ACC112 (cell line): Measurements from ENCODE around the gene DMBT1.

Experiments used
- H2AFZ ChIP-seq: fragments of 200-600 bp; sonication (generic); one replicate; pipeline ENCODE4 v1.6.0; 2017; ENCODE audit warnings: antibody characterized with exemption, low read length; ENCODE audit not compliant: unreplicated experiment
- H3K27ac ChIP-seq: fragments of 200-600 bp; sonication (generic); 2 replicates; pipeline ENCODE4 v1.5.1; 2014; ENCODE audit warnings: low read depth, mild to moderate bottlenecking, antibody characterized with exemption, low read length, moderate library complexity
- H3K27me3 ChIP-seq: fragments of 200-600 bp; sonication (generic); 2 replicates; pipeline ENCODE4 v1.6.1; 2014; ENCODE audit warnings: mild to moderate bottlenecking, antibody characterized with exemption, low read length, moderate library complexity, mixed read lengths; ENCODE audit not compliant: insufficient read depth
- H3K36me3 ChIP-seq: fragments of 200-600 bp; sonication (generic); 2 replicates; pipeline ENCODE4 v1.6.1; 2016; ENCODE audit warnings: mild to moderate bottlenecking, antibody characterized with exemption, low read length, moderate library complexity, mixed read lengths; ENCODE audit not compliant: insufficient read depth
- H3K4me1 ChIP-seq: fragments of 200-600 bp; sonication (generic); one replicate; pipeline ENCODE4 v1.6.1; 2016; ENCODE audit warnings: low read length, mixed read lengths; ENCODE audit not compliant: insufficient read depth, unreplicated experiment, control insufficient read depth
- H3K4me3 ChIP-seq: fragments of 200-600 bp; sonication (generic); 2 replicates; pipeline ENCODE4 v1.5.1; 2014; ENCODE audit warnings: mild to moderate bottlenecking, low read depth, low read length
- H3K79me2 ChIP-seq: fragments of 200-600 bp; sonication (generic); one replicate; pipeline ENCODE4 v1.6.0; 2016; ENCODE audit warnings: low read length; ENCODE audit not compliant: control insufficient read depth, unreplicated experiment, insufficient read depth

The DMBT1 gene

DNA sequence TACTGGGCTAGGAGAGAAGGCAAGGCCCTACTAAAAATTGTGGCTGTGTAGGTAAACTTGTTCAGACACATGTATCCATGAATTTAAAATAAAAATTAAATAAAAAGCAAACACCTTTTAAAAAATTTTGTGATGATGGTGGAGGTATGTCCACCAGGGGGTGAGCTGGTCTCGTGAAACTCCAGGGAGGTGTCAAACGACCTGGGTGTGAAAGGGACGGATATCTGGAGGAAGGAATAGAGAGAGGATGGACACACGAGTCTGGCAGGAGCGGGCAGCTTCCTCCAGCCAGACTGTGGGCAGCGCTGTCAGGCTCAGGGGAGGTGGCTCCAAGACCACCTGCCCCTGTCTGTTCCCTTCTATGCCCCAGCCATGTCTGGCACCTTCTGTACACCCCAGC lies 34.8 kb upstream of the DMBT1 start:
- Histone ChIP-seq H3K27me3 (peaks cover 22% of the 10 kb centered on the region; the same call in 1 of the 2 replicates), H3K36me3 (no peaks in the 10 kb centered on the region), H3K4me1 (no peaks in the 10 kb centered on the region), H2AFZ (no peak overlapping the region), H3K4me3 (no peak overlapping the region), H3K27ac (no peak overlapping the region), H3K79me2 (no peaks in the 10 kb centered on the region)

GRCh38 chr10:122526892-122527291 lies 33.7 kb upstream of the DMBT1 start:
- Histone ChIP-seq H3K27me3 (peaks cover 33% of the 10 kb centered on the region), H3K4me1 (no peaks in the 10 kb centered on the region), H2AFZ (no peak overlapping the region), H3K27ac (no peak overlapping the region), H3K4me3 (no peak overlapping the region), H3K36me3 (no peaks in the 10 kb centered on the region), H3K79me2 (no peaks in the 10 kb centered on the region)

DNA sequence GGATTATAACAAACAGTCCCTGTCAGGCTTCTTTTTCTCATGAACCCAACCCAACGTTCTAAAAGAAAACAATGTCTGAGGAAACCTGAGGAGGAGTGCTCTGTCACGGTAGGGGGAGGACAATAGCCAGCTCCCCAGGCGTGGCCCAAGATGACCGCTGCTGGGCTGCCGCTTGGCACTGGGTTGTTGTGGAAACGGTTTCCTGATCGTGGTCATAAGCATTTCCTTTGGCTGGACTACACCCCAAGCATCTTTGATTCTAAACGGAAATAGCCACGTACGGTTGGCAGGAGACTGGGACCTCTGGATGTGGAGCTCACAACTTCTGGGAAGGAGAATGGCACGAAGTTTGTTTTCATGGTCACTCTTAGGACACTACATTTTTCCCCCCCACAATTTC lies 30.4 kb upstream of the DMBT1 start:
- no peaks in the 10 kb centered on the region for H3K4me1 ChIP-seq
- no peak overlapping the region for H2AFZ ChIP-seq
- no peaks in the 10 kb centered on the region for H3K36me3 ChIP-seq
- H3K4me3 ChIP-seq: no peak overlapping the region
- no peaks in the 10 kb centered on the region for H3K79me2 ChIP-seq
- H3K27me3 ChIP-seq: peaks cover 39% of the 10 kb centered on the region
- H3K27ac ChIP-seq: no peak overlapping the region

- Histone ChIP-seq H2AFZ (no peak overlapping the region), H3K4me3 (no peak overlapping the region), H3K79me2 (no peaks in the 10 kb centered on the region), H3K27ac (no peak overlapping the region), H3K36me3 (no peaks in the 10 kb centered on the region), H3K27me3 (peaks cover 45% of the 10 kb centered on the region), H3K4me1 (no peaks in the 10 kb centered on the region)
Measured at GRCh38 chr10:122531261-122531660, 29.3 kb upstream of the DMBT1 start.

GRCh38 chr10:122531939-122532338 lies 28.6 kb upstream of the DMBT1 start:
- Histone ChIP-seq H3K79me2 (no peaks in the 10 kb centered on the region), H3K4me1 (no peaks in the 10 kb centered on the region), H2AFZ (no peak overlapping the region), H3K27me3 (peaks cover 50% of the 10 kb centered on the region), H3K27ac (no peak overlapping the region), H3K4me3 (no peak overlapping the region), H3K36me3 (no peaks in the 10 kb centered on the region)

- Histone ChIP-seq H3K36me3 (no peaks in the 10 kb centered on the region), H3K27me3 (peaks cover 50% of the 10 kb centered on the region), H3K4me3 (no peak overlapping the region), H3K27ac (no peak overlapping the region), H3K4me1 (no peaks in the 10 kb centered on the region), H2AFZ (no peak overlapping the region), H3K79me2 (no peaks in the 10 kb centered on the region)
Measured at GRCh38 chr10:122532601-122533296, 27.8 kb upstream of the DMBT1 start.

GRCh38 chr10:122537545-122537944 lies 23.0 kb upstream of the DMBT1 start:
- Histone ChIP-seq H3K4me3 (no peak overlapping the region), H3K27ac (no peak overlapping the region), H2AFZ (no peak overlapping the region)

GRCh38 chr10:122541541-122542002 lies 19.0 kb upstream of the DMBT1 start:
- H3K4me3 ChIP-seq: no peak overlapping the region; the same call in 1 of the 2 replicates
- no peak overlapping the region for H2AFZ ChIP-seq
- peaks cover 8% of the 10 kb centered on the region for H3K4me1 ChIP-seq

More at GRCh38 chr10:122537545-122537944, 23.0 kb upstream of the DMBT1 start:
- peaks cover 11% of the 10 kb centered on the region for H3K27me3 ChIP-seq
- H3K4me1 ChIP-seq: peaks cover 8% of the 10 kb centered on the region
- no peaks in the 10 kb centered on the region for H3K36me3 ChIP-seq
- H3K79me2 ChIP-seq: no peaks in the 10 kb centered on the region

GRCh38 chr10:122543676-122544445 lies 16.7 kb upstream of the DMBT1 start:
- Histone ChIP-seq H3K27me3 (no peaks in the 10 kb centered on the region), H3K4me1 (peaks cover 8% of the 10 kb centered on the region), H3K4me3 (no peak overlapping the region), H3K27ac (no peak overlapping the region), H3K79me2 (no peaks in the 10 kb centered on the region), H2AFZ (no peak overlapping the region), H3K36me3 (no peaks in the 10 kb centered on the region)

More at GRCh38 chr10:122541541-122542002, 19.0 kb upstream of the DMBT1 start:
- Histone ChIP-seq H3K79me2 (no peaks in the 10 kb centered on the region), H3K36me3 (no peaks in the 10 kb centered on the region), H3K27me3 (peaks cover 2% of the 10 kb centered on the region; the same call in 1 of the 2 replicates), H3K27ac (no peak overlapping the region)

GRCh38 chr10:122544493-122544892 lies 16.1 kb upstream of the DMBT1 start:
- no peak overlapping the region for H2AFZ ChIP-seq
- peaks cover 8% of the 10 kb centered on the region for H3K4me1 ChIP-seq
- no peak overlapping the region for H3K27ac ChIP-seq
- H3K36me3 ChIP-seq: no peaks in the 10 kb centered on the region
- H3K27me3 ChIP-seq: no peaks in the 10 kb centered on the region
- no peaks in the 10 kb centered on the region for H3K79me2 ChIP-seq
- no peak overlapping the region for H3K4me3 ChIP-seq

DNA sequence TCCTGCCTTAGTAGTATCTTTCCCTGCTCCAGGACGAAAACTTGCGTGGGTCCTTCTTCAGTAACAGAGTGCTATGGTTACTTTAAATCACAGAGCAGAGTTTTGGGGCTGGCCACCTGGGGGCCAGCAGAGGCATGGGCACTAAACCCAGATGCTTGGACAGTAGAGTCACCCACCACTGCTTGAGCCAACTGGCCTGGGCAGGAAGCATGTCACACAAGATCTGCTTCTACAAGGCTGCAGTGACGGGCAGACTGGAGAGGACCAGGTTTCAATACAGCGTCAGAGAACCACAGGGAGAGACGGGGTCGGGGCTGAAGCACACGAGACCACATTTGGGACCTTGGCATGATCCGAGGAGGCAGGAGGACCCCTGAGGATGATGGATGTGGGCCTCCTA lies 14.3 kb upstream of the DMBT1 start:
- H3K4me3 ChIP-seq: no peak overlapping the region
- H3K27me3 ChIP-seq: no peaks in the 10 kb centered on the region
- no peaks in the 10 kb centered on the region for H3K79me2 ChIP-seq
- no peaks in the 10 kb centered on the region for H3K36me3 ChIP-seq
- H3K27ac ChIP-seq: no peak overlapping the region
- H3K4me1 ChIP-seq: peaks cover 6% of the 10 kb centered on the region
- no peak overlapping the region for H2AFZ ChIP-seq
